ENCODE measurements around the gene NCAM1. TPM values are rescaled to one million over a fixed set of nuclear protein-coding genes. Genes with fewer than 3 reads are reported as not detected.

The NCAM1 gene
- total RNA-seq, 2 experiments from 2014 or later, result not detected

- CTCF ChIA-PET, result no interaction called here
- no peaks in the 10 kb centered on the region for H3K9me3 Mint-ChIP-seq
- intact Hi-C loops (cut with micrococcal nuclease), result no loop called here
Measured at GRCh38 chr11:113082341-113082955, 121.2 kb downstream of the NCAM1 start.

DNA sequence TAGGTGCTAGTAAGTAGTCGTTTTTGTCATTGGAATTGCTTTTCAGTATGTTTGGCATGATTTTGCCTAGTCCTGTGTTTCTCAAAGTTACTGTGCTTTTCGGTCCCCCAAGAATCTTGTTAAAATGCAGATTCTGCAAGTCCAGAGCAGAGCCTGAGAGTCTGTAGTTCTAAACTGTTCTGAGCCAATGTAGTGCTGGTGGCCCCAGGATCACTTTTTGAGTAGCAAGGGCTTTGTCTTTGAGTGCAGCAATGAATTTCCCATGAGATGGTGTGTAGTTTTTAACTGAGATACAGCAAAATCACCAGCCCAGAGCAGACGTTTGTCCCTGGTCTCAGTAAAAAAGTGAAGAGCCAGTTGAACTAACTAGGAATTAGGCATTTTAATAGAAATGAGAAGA, 122.4 kb downstream of the NCAM1 start:
- CTCF ChIA-PET, result no interaction called here
- DNase-seq, result no peak
- no peaks in the 10 kb centered on the region for H3K9me3 Mint-ChIP-seq
- H3K27me3 Mint-ChIP-seq (ENCODE audit: low read depth), result peaks cover 6% of the 10 kb centered on the region
- H3K36me3 Mint-ChIP-seq (ENCODE audit: low read depth), result no peaks in the 10 kb centered on the region
- H3K4me3 Mint-ChIP-seq, result no peak overlapping the region
- no peak overlapping the region for H3K27ac Mint-ChIP-seq
- intact Hi-C loops (cut with micrococcal nuclease), result no loop called here
- no peaks in the 10 kb centered on the region for H3K4me1 Mint-ChIP-seq (ENCODE audit: low read depth)

More at GRCh38 chr11:113082341-113082955, 121.2 kb downstream of the NCAM1 start:
- Mint-ChIP-seq H3K27ac (no peak overlapping the region), H3K4me3 (no peak overlapping the region), H3K36me3 (ENCODE audit: low read depth) (no peaks in the 10 kb centered on the region), H3K4me1 (ENCODE audit: low read depth) (no peaks in the 10 kb centered on the region), H3K27me3 (ENCODE audit: low read depth) (peaks cover 4% of the 10 kb centered on the region)
- no peak for DNase-seq

DNA sequence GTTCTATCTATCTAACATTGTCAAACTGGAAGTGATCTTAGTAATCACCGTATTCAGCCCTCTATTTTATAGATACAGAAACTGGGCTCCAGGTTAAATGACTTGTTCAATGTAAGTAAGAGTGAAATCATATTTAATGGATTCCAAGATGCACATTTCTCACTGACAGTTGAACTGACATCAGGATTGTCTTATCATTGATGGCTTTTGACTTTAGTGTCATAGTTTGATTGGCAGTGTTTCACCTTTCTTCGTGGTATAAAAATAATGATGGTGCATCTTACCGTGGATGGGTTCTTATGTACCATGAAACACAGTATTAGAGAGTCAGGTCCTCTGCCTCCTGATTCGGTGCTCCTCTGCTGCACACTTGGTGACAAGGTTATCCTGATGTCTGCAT, 123.1 kb downstream of the NCAM1 start:
- Mint-ChIP-seq H3K27me3 (ENCODE audit: low read depth) (peaks cover 8% of the 10 kb centered on the region), H3K9me3 (no peaks in the 10 kb centered on the region), H3K4me1 (ENCODE audit: low read depth) (no peaks in the 10 kb centered on the region), H3K36me3 (ENCODE audit: low read depth) (no peaks in the 10 kb centered on the region), H3K4me3 (no peak overlapping the region), H3K27ac (no peak overlapping the region)
- intact Hi-C loops (cut with micrococcal nuclease), result no loop called here
- DNase-seq, result no peak
- CTCF ChIA-PET, result no interaction called here

DNA sequence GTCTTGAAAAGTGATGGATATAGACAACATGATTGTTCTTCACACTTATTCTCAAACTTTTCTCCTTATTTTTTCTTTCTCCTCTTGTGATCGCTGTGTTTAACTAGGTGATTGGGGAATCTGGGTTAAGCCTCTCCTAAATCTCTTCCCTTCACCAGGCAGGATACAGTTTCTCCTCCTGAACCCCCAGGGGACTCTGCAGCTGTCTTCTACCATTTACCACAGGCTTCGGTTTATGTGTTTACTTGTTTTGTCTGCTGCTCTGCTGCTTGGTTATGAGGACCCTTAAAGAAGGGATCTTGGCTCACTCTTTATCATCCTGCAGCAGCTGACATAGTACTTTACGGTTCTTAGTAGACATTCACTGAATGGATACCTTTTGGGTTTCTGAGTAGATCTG, 124.2 kb downstream of the NCAM1 start:
- CTCF ChIA-PET, result no interaction called here
- H3K27ac Mint-ChIP-seq, result no peak overlapping the region
- no peak for DNase-seq

GRCh38 chr11:113087706-113088105, 126.5 kb downstream of the NCAM1 start:
- no peak for DNase-seq
- Mint-ChIP-seq H3K36me3 (ENCODE audit: low read depth) (no peaks in the 10 kb centered on the region), H3K4me1 (ENCODE audit: low read depth) (no peaks in the 10 kb centered on the region), H3K27me3 (ENCODE audit: low read depth) (peaks cover 14% of the 10 kb centered on the region), H3K4me3 (no peak overlapping the region), H3K27ac (no peak overlapping the region), H3K9me3 (no peaks in the 10 kb centered on the region)
- intact Hi-C loops (cut with micrococcal nuclease), result no loop called here
- CTCF ChIA-PET, result no interaction called here

More for the DNA sequence above, 124.2 kb downstream of the NCAM1 start:
- no peaks in the 10 kb centered on the region for H3K9me3 Mint-ChIP-seq
- H3K4me3 Mint-ChIP-seq, result no peak overlapping the region
- intact Hi-C loops (cut with micrococcal nuclease), result no loop called here
- peaks cover 14% of the 10 kb centered on the region for H3K27me3 Mint-ChIP-seq (ENCODE audit: low read depth)
- no peaks in the 10 kb centered on the region for H3K4me1 Mint-ChIP-seq (ENCODE audit: low read depth)
- no peaks in the 10 kb centered on the region for H3K36me3 Mint-ChIP-seq (ENCODE audit: low read depth)

GRCh38 chr11:113090716-113091480, 129.7 kb downstream of the NCAM1 start:
- DNase-seq, result no peak
- Mint-ChIP-seq H3K4me1 (ENCODE audit: low read depth) (no peaks in the 10 kb centered on the region), H3K27me3 (ENCODE audit: low read depth) (peaks cover 14% of the 10 kb centered on the region), H3K27ac (no peak overlapping the region), H3K4me3 (no peak overlapping the region), H3K36me3 (ENCODE audit: low read depth) (no peaks in the 10 kb centered on the region), H3K9me3 (no peaks in the 10 kb centered on the region)
- CTCF ChIA-PET, result no interaction called here
- intact Hi-C loops (cut with micrococcal nuclease), result no loop called here

- CTCF ChIA-PET, result no interaction called here
- peaks cover 12% of the 10 kb centered on the region for H3K27me3 Mint-ChIP-seq (ENCODE audit: low read depth)
- DNase-seq, result no peak
- H3K4me3 Mint-ChIP-seq, result no peak overlapping the region
- H3K4me1 Mint-ChIP-seq (ENCODE audit: low read depth), result no peaks in the 10 kb centered on the region
- no peaks in the 10 kb centered on the region for H3K9me3 Mint-ChIP-seq
- no peaks in the 10 kb centered on the region for H3K36me3 Mint-ChIP-seq (ENCODE audit: low read depth)
- H3K27ac Mint-ChIP-seq, result no peak overlapping the region
- intact Hi-C loops (cut with micrococcal nuclease), result no loop called here
Measured at GRCh38 chr11:113091481-113091780, 130.2 kb downstream of the NCAM1 start.

- DNase-seq, result no peak
- Mint-ChIP-seq H3K9me3 (no peaks in the 10 kb centered on the region), H3K27ac (no peak overlapping the region), H3K27me3 (ENCODE audit: low read depth) (peaks cover 3% of the 10 kb centered on the region), H3K4me3 (no peak overlapping the region), H3K36me3 (ENCODE audit: low read depth) (no peaks in the 10 kb centered on the region), H3K4me1 (ENCODE audit: low read depth) (no peaks in the 10 kb centered on the region)
- intact Hi-C loops (cut with micrococcal nuclease), result no loop called here
- CTCF ChIA-PET, result no interaction called here
Measured at GRCh38 chr11:113096648-113097047, 135.4 kb downstream of the NCAM1 start.

DNA sequence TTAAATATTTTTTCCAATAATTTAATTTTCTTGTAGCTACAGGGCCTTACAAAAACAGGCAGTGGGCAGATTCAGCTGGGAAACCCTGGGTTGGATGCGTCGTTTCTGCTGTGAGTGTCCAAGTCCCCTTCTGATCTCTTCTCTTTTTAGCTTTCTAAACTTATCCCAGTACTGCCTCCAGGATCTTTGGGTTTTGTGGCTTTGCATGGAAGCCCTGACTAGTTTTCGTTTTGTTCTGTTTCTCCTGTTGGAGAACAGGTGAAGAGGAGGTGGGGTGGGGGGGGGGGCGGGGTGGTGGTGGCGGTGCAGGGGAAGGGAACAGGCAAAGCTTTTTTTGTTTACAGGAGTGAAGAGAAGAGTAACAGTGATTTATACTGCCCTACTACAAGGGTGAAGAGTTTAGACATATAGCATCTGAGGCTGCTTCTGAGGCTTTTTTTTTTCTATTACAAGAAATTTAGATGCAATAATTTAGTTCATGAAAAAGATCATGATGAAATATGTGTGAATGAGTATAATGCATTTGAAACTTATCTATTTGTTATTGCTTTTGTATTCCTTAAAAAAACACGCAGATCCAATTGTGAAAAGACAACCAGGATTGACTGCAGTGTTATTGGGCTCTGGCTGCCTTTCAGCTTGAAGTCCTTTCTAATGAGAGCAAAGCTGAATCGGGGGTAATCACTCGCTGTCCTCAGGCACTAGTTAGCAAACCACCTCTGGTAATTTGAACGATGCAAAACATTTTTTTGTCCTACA, 142.9 kb downstream of the NCAM1 start:
- CTCF ChIA-PET, result no interaction called here
- intact Hi-C loops (cut with micrococcal nuclease), result no loop called here
- no peak overlapping the region for H3K27ac Mint-ChIP-seq

GRCh38 chr11:113104691-113105251, 143.6 kb downstream of the NCAM1 start:
- CTCF ChIA-PET, result no interaction called here
- DNase-seq, result no peak
- Mint-ChIP-seq H3K9me3 (no peaks in the 10 kb centered on the region), H3K27ac (no peak overlapping the region), H3K4me1 (ENCODE audit: low read depth) (no peaks in the 10 kb centered on the region), H3K36me3 (ENCODE audit: low read depth) (no peaks in the 10 kb centered on the region), H3K4me3 (no peak overlapping the region), H3K27me3 (ENCODE audit: low read depth) (peaks cover 16% of the 10 kb centered on the region)
- intact Hi-C loops (cut with micrococcal nuclease), result no loop called here

More for the DNA sequence above, 142.9 kb downstream of the NCAM1 start:
- no peaks in the 10 kb centered on the region for H3K9me3 Mint-ChIP-seq
- H3K36me3 Mint-ChIP-seq (ENCODE audit: low read depth), result no peaks in the 10 kb centered on the region
- no peak overlapping the region for H3K4me3 Mint-ChIP-seq
- no peak for DNase-seq
- peaks cover 16% of the 10 kb centered on the region for H3K27me3 Mint-ChIP-seq (ENCODE audit: low read depth)
- no peaks in the 10 kb centered on the region for H3K4me1 Mint-ChIP-seq (ENCODE audit: low read depth)

- Mint-ChIP-seq H3K27ac (no peak overlapping the region), H3K4me3 (no peak overlapping the region), H3K27me3 (ENCODE audit: low read depth) (peaks cover 16% of the 10 kb centered on the region), H3K9me3 (no peaks in the 10 kb centered on the region), H3K4me1 (ENCODE audit: low read depth) (no peaks in the 10 kb centered on the region), H3K36me3 (ENCODE audit: low read depth) (no peaks in the 10 kb centered on the region)
- CTCF ChIA-PET, result no interaction called here
- DNase-seq, result no peak
- intact Hi-C loops (cut with micrococcal nuclease), result no loop called here
Measured at GRCh38 chr11:113105592-113105991, 144.4 kb downstream of the NCAM1 start.

GRCh38 chr11:113106507-113106906, 145.3 kb downstream of the NCAM1 start:
- intact Hi-C loops (cut with micrococcal nuclease), result no loop called here
- Mint-ChIP-seq H3K4me3 (no peak overlapping the region), H3K4me1 (ENCODE audit: low read depth) (no peaks in the 10 kb centered on the region), H3K27me3 (ENCODE audit: low read depth) (peaks cover 18% of the 10 kb centered on the region), H3K9me3 (no peaks in the 10 kb centered on the region), H3K36me3 (ENCODE audit: low read depth) (no peaks in the 10 kb centered on the region), H3K27ac (no peak overlapping the region)
- DNase-seq, result no peak
- CTCF ChIA-PET, result no interaction called here
